UCSD-AML1 (cell line): ENCODE measurements around the gene PHLPP1.
A peak's percentile ranks its signal among the peaks of the same experiment; 100 is the strongest.
"Not testable (repeated sequence)": the region's sequence is repeated elsewhere in the genome, so short reads cannot be mapped to it uniquely, and the experiment has no call there.

ENCODE experiments used
- DNase-seq: peaks from one replicate; lab custom pipeline; 2025; ENCODE audit not compliant: unreplicated experiment; lab: John Stamatoyannopoulos, UW

The PHLPP1 gene

DNA sequence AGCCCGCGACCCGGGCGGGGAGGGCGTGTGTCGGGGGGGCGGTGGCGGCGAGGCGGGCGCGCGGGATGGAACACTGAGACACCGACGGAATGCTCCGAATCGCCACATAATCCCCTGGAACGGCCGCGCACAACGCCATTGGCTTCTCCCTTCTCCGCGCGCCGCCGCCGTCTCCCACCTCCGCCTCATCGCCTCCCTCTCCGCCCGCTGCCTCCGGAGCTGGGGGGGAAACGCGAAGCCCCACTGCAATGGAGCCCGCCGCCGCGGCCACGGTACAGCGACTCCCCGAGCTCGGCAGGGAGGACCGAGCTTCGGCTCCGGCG lies at the start of gene PHLPP1:
TSS of gene PHLPP1 (plus strand) at position 106 of the 323 bp plus-strand sequence. CDS start at position 249, 143 bp downstream.
- no peak for DNase-seq

DNA sequence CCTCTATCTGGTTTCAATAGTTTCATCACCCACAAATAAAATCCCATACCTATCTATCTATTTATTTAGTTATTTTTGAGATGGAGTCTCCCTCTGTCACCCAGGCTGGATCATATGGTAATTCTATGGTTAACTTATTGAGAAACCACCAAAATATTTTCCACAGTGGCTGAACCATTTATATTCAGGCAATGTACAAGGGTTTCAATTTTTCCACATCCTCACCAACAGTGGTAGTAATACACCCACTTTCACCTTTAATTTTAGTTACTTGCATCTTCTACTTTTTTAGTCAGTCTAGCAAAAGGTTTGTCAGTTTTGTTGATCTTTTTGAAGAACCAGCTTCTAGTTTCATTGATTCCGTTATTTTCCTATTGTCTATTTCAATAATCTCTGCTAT lies 46.1 kb upstream of the PHLPP1 start:
- no peak for DNase-seq

DNA sequence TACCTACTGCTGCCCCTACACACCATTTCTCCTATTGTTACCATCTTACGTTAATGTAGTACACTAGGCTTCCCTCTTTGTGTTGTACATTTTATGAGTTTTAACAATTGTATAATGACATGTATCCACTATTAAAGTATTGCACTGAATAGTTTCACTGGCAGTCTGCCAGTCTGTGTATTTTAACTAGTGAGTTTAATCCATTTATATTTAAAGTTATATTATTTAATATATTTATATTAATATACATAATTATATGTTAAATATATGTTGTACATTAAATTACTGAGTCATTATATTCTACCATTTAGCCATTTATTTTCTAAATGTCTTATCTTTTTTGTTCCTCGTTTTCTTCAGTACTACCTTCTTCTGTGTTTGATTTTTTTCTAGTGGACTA lies 44.8 kb upstream of the PHLPP1 start:
- no peak for DNase-seq

DNA sequence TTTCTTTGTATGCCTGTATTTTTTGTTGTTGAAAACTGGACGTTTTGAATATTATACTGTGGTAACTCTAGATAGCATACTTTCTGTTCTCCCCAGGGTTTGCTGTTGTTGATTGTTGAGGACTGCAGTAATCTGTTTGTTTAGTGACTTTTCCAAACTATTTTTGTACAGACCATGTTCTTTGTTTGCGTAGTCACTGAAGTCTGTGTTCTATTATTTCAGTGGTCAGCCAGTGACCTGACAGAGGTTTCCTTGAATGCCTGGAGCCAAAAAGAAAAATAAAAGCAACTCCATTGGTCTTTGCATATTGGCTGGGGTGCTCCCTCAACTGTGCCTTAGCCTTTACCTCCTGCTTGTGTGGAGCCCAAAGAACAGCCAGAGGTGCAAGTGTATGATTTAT lies 42.7 kb upstream of the PHLPP1 start:
- no peak for DNase-seq

- no peak for DNase-seq
Observed at GRCh38 chr18:62678847-62679485, 36.4 kb upstream of the PHLPP1 start.

DNA sequence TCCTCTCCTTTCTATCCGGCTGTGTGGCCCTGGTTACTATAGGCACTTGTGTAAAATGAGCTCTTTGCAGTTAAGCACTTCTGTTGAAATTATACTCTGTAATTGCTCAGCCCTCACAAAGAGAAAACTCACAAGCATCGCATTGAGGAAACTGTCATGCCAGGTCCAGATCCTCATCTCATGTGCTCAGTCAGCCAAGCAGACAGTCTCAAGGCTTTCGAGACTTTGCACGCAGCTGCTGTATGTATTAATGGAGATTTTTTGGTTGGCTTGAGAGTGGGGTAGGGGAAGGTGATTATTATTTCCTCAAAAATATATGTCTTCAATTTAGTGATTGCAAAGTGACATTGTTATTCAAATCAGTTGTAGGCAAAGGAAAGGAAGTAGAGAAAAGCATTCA lies 33.0 kb upstream of the PHLPP1 start:
- DNase-seq = no peak

- no peak for DNase-seq
Observed at GRCh38 chr18:62683935-62684334, 31.4 kb upstream of the PHLPP1 start.

DNA sequence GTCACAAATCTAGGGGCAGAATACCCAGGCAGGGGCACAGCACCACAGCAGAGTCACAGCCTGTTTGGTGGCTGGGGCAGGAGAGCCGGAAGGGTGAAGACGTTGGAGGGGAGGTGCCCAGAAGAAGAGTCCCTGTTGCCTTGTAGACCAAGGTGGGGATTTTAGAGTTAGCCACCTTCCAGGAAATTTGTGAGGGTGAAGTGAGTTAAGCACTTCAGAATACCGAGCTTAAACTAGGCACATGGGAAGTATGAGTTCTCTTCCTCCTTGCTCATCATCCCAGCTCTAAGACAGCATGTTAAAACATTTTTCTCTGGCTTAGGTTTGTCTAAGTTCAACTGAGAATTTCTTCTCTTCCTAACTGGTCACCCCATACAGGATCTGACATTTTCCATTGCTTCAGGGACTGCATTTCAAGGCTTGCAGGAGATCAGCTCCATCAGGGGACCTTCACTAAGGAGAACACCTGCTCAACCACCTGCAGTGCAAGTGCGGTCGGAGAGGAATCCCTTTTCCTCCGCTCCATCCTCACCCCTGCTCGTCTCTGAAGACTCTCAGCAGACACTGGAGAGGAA lies 26.5 kb upstream of the PHLPP1 start:
- DNase-seq = no peak

DNA sequence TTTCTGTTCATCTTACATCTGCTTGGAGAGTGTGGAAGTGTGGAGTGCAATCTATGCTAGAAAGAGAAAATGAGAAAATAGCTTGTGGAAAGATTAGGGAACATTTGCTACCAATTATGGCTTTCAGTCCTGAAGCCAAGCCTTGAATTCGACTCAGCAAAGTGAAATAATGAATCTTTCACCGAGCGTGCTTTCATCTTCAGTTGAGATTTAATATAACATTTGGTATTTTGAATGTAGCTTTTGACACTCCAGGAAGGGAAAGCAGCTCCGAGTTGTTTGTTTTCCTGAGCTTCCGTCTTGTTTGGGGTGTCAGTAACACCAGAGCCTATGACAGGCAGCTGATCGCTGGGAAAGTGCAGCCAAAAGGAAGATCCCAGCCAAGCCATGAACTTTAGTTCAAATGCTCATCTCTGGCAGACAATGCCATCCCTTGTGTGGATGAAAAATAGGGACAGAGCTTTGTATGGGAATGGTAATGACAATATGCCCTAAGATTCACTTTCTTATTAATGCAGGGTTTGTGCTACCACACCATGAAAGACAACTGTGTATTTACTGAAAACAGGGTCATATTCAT lies 25.0 kb upstream of the PHLPP1 start:
- no peak for DNase-seq

GRCh38 chr18:62693659-62694058 lies 21.7 kb upstream of the PHLPP1 start:
- no peak for DNase-seq

- no peak for DNase-seq
Observed at GRCh38 chr18:62697636-62698035, 17.7 kb upstream of the PHLPP1 start.

DNA sequence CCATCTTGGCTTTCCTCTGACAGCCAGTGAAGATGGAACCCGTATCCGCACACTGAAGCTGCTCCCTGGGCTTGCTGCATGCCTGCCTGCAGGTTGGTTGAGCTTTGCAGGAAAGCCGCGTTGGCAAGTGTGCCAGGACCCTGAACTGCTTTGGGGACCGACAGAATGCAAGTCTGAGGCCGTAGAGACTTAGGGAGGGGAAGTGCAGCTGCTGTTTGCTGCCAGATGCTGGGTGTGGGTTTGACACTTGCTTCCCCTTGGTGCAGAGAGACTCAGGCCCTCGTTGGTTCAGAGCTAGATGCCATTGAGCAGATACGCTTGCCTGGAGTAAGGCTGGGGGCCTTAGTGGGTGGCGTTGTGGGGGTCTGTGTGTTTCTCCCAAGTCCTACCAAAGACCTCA lies 13.1 kb upstream of the PHLPP1 start:
- peak; percentile 49 for DNase-seq

- DNase-seq = not testable (repeated sequence)
Observed at GRCh38 chr18:62706879-62707278, 8.5 kb upstream of the PHLPP1 start.

DNA sequence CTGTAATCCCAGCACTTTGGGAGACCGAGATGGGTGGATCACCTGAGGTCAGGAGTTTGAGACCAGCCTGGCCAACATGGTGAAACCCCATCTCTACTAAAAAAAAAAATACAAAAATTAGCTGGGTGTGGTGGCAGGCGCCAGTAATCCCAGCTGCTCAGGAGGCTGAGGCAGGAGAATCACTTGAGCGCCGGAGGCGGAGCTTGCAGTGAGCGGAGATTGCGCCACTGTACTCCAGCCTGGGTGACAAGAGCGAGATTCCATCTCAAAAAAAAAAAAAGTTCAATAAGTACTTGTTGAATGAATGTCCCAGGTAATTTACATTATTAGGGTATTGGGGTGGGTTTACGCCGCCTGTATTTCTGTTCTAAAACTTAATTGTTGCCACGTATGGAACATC lies 5.4 kb upstream of the PHLPP1 start:
- not testable (repeated sequence) for DNase-seq

DNA sequence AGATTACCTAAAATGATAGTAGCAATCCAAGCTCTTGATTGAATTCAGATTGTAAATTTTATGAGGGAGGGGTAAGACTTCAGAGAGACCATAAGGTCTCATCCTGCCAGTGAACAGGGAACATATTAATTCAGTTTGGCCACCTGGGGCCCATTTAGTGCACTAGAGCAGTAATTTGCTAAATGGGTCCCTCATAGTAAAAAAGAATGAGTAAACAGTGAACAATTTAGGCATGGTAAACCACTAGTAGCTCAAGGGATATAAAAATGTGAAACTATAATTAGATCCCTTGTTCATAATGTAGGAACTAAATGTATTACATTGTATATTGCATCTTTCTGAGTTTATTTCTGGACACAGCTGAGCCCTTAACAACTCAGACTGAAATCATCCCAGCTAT lies 4.9 kb upstream of the PHLPP1 start:
- DNase-seq = no peak

GRCh38 chr18:62711781-62712180 lies 3.6 kb upstream of the PHLPP1 start:
- no peak for DNase-seq

DNA sequence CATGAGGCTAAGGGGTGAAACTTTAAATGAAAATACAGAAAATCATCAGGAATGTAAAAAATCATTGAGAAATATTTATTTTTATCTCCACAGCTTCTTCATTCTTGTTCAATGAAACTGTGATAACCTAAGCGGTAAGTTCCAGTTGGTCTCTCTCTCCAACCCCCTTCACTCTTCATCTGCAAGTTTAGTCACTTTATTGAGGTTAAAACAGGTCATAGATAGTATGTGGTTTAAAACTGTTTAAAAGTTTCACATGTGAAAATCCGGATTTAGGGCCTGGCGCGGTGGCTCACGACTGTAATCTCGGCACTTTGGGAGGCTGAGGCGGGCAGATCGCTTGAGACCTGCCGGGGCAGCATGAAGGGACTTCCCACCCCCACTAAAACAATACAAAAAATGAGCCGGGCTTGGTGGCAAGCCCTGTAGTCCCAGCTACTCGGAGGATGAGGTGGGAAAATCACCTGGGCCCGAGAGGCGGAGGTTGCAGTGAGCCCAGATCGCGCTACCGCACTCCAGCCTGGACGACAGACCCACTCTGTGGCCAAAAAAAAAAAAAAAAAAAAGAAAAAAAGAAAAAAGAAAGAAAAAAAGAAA lies 1.6 kb upstream of the PHLPP1 start:
- no peak for DNase-seq

DNA sequence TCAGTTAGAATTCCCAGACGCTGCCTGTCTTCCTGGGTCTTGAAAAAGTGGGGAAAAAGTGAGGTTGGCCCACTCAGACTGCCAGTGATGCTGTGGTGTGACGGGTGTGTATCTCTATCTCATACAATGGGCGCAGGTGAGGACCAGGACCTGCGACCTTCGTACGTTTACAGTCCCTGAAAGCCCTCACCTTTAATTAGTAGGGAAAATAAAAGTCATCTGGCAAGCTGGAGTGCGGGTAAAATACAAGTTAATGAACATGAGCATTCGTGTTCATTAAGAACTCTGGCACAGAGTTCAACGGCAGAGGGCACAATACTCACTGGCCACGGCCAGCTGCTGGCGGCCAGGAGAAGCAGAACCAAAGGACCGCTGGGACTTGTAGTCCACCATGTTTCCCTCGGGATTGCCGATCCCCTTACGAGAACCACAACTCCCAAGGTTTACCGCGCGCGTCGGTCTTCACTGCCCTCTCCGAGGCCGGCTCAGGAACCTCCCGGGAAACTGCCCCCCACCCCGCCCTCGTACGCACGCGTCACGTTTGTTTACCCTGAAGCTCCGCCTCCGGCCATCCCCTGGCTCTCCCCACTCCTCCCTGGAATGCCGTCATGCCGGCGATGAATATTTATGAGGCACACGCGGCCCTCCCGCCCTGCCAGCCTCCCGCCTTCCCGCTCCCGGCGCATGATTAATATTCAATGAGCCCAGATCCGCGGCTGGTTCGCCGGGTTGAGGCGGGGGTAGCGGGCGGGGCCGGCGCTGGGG lies 488 bp upstream of the PHLPP1 start:
- DNase-seq = peak; percentile 100

GRCh38 chr18:62715759-62716615 lies 646 bp downstream of the PHLPP1 start:
- peak; percentile 58 for DNase-seq

- peak; percentile 72 for DNase-seq
Observed at GRCh38 chr18:62716619-62717168, 1.4 kb downstream of the PHLPP1 start.
